Esophagus muscularis mucosa (tissue), 4 donors: Measurements from ENCODE around the gene SRMS.

Source experiments
- EP300 ChIP-seq: sonication (generic); formaldehyde crosslinking; IDR thresholded peaks from one replicate; pipeline ENCODE4 v1.6.1; 2017; ENCODE audit warnings: antibody characterized with exemption
- POLR2A ChIP-seq: fragments of 450-650 bp; IDR thresholded peaks from one replicate; pipeline ENCODE4 v1.6.1; 2017; ENCODE audit warnings: antibody characterized with exemption, moderate library complexity, mild to moderate bottlenecking, low read depth
- TF ChIP-seq, protein P1 (sequence below), 3 experiments: fragments of 200-600 bp in 2 of 3; fragments of 450-650 bp in 1 of 3; sonication (generic) in 2 of 3; IDR thresholded peaks; one replicate each; pipeline ENCODE4 v1.5.1; 2017 to 2019; ENCODE audit warnings: antibody characterized with exemption in 3 of 3, mild to moderate bottlenecking in 2 of 3, moderate library complexity in 1 of 3

DNA sequence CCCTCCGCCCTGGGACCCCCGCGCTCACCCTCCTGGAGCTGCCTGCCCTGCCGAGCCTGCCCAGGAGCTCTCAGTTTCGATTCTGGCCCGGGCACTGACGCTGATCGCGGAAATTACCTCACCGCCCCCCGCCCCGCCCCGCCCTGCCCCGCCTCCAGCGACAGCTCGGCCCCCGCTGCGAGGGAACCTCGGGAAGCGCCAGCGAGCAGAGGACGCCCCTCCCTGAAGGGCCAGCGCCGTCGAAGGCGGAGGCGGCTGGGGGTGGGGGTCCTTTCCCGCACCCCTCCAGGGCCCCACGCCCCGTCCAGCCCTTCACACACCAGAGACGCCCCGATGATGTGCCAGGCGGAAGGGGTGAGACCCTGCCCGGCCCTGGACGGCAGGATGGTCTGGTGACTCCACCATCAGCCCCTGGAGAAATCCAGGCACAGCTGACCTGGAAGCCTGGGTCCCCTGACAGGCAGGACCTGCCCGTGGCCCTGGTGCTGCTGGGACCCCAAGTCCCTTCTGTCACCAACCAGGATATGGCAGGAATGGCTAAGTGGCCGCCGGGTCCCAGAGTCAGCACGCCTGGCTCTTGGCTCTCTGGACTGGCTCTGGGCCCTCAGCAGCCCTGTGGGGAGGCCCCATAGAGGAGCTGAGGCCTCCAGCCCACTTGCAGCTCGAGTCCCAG lies 26.7 kb upstream of the SRMS start, which contains the start of gene HELZ2:
- TF ChIP-seq, protein P1, sequence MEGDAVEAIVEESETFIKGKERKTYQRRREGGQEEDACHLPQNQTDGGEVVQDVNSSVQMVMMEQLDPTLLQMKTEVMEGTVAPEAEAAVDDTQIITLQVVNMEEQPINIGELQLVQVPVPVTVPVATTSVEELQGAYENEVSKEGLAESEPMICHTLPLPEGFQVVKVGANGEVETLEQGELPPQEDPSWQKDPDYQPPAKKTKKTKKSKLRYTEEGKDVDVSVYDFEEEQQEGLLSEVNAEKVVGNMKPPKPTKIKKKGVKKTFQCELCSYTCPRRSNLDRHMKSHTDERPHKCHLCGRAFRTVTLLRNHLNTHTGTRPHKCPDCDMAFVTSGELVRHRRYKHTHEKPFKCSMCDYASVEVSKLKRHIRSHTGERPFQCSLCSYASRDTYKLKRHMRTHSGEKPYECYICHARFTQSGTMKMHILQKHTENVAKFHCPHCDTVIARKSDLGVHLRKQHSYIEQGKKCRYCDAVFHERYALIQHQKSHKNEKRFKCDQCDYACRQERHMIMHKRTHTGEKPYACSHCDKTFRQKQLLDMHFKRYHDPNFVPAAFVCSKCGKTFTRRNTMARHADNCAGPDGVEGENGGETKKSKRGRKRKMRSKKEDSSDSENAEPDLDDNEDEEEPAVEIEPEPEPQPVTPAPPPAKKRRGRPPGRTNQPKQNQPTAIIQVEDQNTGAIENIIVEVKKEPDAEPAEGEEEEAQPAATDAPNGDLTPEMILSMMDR (IDR thresholded peaks at IDR 0.05) = no peak
- TF ChIP-seq EP300 (no peak), POLR2A (no peak)
